Gastrocnemius medialis (tissue), 4 donors: ENCODE measurements around the gene SHC4.

ENCODE experiments used
- POLR2A ChIP-seq, 2 donors: fragments of 450-650 bp; IDR thresholded peaks; one replicate each; pipeline ENCODE4 v1.6.1; 2017; ENCODE audit warnings: antibody characterized with exemption in 2 of 2, mild to moderate bottlenecking in 2 of 2, moderate library complexity in 2 of 2
- TF ChIP-seq, protein P1 (sequence below), 5 experiments: fragments of 450-650 bp in 3 of 5; fragments of 200-600 bp in 2 of 5; sonication (generic) in 2 of 5; IDR thresholded peaks in 4 of 5; conservative IDR thresholded peaks in 1 of 5; 1 replicate in 4 of 5; 2 replicates in 1 of 5; pipeline ENCODE4 v1.5.1; 2016 to 2019; ENCODE audit warnings: antibody characterized with exemption in 5 of 5, mild to moderate bottlenecking in 3 of 5, moderate library complexity in 3 of 5

GRCh38 chr15:48862705-48863104 lies 101.0 kb downstream of the SHC4 start:
- TF ChIP-seq, protein P1, sequence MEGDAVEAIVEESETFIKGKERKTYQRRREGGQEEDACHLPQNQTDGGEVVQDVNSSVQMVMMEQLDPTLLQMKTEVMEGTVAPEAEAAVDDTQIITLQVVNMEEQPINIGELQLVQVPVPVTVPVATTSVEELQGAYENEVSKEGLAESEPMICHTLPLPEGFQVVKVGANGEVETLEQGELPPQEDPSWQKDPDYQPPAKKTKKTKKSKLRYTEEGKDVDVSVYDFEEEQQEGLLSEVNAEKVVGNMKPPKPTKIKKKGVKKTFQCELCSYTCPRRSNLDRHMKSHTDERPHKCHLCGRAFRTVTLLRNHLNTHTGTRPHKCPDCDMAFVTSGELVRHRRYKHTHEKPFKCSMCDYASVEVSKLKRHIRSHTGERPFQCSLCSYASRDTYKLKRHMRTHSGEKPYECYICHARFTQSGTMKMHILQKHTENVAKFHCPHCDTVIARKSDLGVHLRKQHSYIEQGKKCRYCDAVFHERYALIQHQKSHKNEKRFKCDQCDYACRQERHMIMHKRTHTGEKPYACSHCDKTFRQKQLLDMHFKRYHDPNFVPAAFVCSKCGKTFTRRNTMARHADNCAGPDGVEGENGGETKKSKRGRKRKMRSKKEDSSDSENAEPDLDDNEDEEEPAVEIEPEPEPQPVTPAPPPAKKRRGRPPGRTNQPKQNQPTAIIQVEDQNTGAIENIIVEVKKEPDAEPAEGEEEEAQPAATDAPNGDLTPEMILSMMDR (IDR thresholded peaks at IDR 0.05 in 4 of 5, conservative IDR thresholded peaks at IDR 0.05 in 1 of 5): no peak
- no peak for TF ChIP-seq POLR2A (IDR thresholded peaks at IDR 0.05)
